Esophagus (tissue), 2 donors: ENCODE measurements around the gene ZNF438. TPM values are rescaled to one million over a fixed set of nuclear protein-coding genes. Genes with fewer than 3 reads are reported as not detected.
"Not testable (repeated sequence)": the region's sequence is repeated elsewhere in the genome, so short reads cannot be mapped to it uniquely, and the experiment has no call there.

Experiments used
- H3K27ac ChIP-seq, 2 donors: one replicate each; pipeline ENCODE4 v1.5.1; 2013; ENCODE audit warnings: low read depth in 2 of 2, mild to moderate bottlenecking in 2 of 2, inconsistent platforms in 1 of 2, low read length in 1 of 2, moderate library complexity in 1 of 2
- H3K27me3 ChIP-seq, 2 donors: one replicate each; pipeline ENCODE4 v1.6.1; 2013; ENCODE audit warnings: low read length in 2 of 2, control low read depth in 1 of 2, mild to moderate bottlenecking in 1 of 2; ENCODE audit not compliant: insufficient read depth in 2 of 2, control insufficient read depth in 1 of 2
- H3K36me3 ChIP-seq, 2 donors: one replicate each; pipeline ENCODE4 v1.6.1; 2013; ENCODE audit warnings: low read length in 1 of 2; ENCODE audit not compliant: control insufficient read depth in 2 of 2, insufficient read depth in 2 of 2
- H3K4me1 ChIP-seq, 2 donors: one replicate each; pipeline ENCODE4 v1.6.1; 2013; ENCODE audit warnings: low read length in 1 of 2; ENCODE audit not compliant: control insufficient read depth in 2 of 2, insufficient read depth in 2 of 2
- H3K4me3 ChIP-seq, 2 donors: one replicate each; pipeline ENCODE4 v1.5.1; 2013; ENCODE audit warnings: low read length in 2 of 2, mild to moderate bottlenecking in 2 of 2, low read depth in 1 of 2, moderate library complexity in 1 of 2
- H3K9me3 ChIP-seq, 2 donors: one replicate each; pipeline ENCODE4 v1.6.1; 2013; ENCODE audit warnings: mild to moderate bottlenecking in 2 of 2, low read depth in 1 of 2, low read length in 1 of 2, moderate library complexity in 1 of 2; ENCODE audit not compliant: control insufficient read depth in 2 of 2, insufficient read depth in 1 of 2
- WGBS, 2 donors: extraction: QIAGEN DNeasy Blood & Tissue Kit; methylation state at CpG; one replicate each; pipeline ENCODE4 v1.1.7; 2013; 5-methylcytosine and 5-hydroxymethylcytosine counted together
- polyA plus RNA-seq, 2 donors: library from polyadenylated mRNA; stranded (reverse); fragments of 200-250 nt; gene quantifications; one replicate each; pipeline ENCODE4 v1.2.3, GENCODE V29; 2013
- donor health status: healthy with polysubstance abuse.
- donor health status: Bipolar disorder and iron deficiency.

Gene ZNF438
- polyA plus RNA-seq, 2 donors = 3.0 to 3.2 TPM

DNA sequence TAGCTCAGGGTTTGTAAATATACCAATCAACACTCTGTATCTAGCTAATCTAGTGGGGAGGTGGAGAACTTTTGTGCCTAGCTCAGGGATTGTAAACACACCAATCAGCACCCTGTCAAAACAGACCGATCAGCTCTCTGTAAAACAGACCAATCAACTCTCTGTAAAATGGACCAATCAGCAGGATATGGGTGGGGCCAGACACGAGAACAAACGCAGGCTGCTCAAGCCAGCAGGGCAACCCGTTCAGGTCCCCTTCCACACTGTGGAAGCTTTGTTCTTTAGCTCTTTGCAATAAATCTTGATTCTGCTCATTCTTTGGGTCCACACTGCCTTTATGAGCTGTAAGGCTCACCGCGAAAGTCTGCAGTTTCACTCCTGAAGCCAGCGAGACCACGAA is 25.0 kb upstream of the ZNF438 start:
- not testable (repeated sequence) for H3K4me1 ChIP-seq, H3K36me3 ChIP-seq, H3K27me3 ChIP-seq, H3K4me3 ChIP-seq, H3K27ac ChIP-seq, H3K9me3 ChIP-seq
- WGBS, 2 donors = 79 to 84% methylated on average over 8 of the region's 8 CpGs

GRCh38 chr10:31055573-31056251 is 24.0 kb upstream of the ZNF438 start:
- Histone ChIP-seq H3K4me3 (no peak overlapping the region), H3K36me3 (no peaks in the 10 kb centered on the region), H3K27me3 (no peaks in the 10 kb centered on the region), H3K27ac (no peak overlapping the region), H3K9me3 (no peaks in the 10 kb centered on the region), H3K4me1 (no peaks in the 10 kb centered on the region)
- 88 to 90% methylated on average over 27 of the region's 27 CpGs for WGBS, 2 donors

DNA sequence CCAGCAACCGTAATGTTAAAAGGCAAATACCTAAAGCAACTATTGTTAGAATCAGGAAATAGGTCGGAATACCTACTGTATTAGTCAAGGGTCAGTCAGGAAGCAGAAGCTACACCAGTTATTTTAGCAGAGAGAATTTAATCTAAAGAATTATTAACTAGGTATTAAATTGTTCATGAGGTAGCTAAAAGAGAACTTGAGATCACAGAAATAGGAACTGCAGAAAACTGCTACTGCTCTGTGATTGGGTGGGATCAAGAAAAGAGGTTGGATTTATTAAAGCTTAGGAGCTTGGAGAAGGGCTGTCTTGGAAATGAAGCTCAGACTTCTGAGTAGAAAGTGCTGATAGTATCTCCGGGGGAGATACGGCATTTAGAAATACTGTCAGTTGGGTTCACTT is 20.0 kb upstream of the ZNF438 start:
- Histone ChIP-seq H3K36me3 (no peaks in the 10 kb centered on the region), H3K27me3 (no peaks in the 10 kb centered on the region), H3K4me3 (no peak overlapping the region), H3K9me3 (no peaks in the 10 kb centered on the region), H3K4me1 (no peaks in the 10 kb centered on the region), H3K27ac (no peak overlapping the region)
- 76 to 77% methylated on average over 4 of the region's 4 CpGs for whole genome bisulfite sequencing, 2 donors

GRCh38 chr10:31042670-31043069 is 11.0 kb upstream of the ZNF438 start:
- H3K4me3 ChIP-seq = no peak overlapping the region
- 74 to 82% methylated on average over 2 of the region's 2 CpGs for WGBS, 2 donors
- no peak overlapping the region for H3K27ac ChIP-seq
- no peaks in the 10 kb centered on the region for H3K27me3 ChIP-seq
- no peaks in the 10 kb centered on the region for H3K4me1 ChIP-seq
- H3K36me3 ChIP-seq = no peaks in the 10 kb centered on the region
- no peaks in the 10 kb centered on the region for H3K9me3 ChIP-seq

- 70 to 80% methylated on average over 3 of the region's 3 CpGs for WGBS, 2 donors
- Histone ChIP-seq H3K27ac (no peak overlapping the region), H3K4me1 (no peaks in the 10 kb centered on the region), H3K9me3 (no peaks in the 10 kb centered on the region), H3K36me3 (no peaks in the 10 kb centered on the region), H3K27me3 (no peaks in the 10 kb centered on the region), H3K4me3 (no peak overlapping the region)
Measured at GRCh38 chr10:31041011-31041410, 9.3 kb upstream of the ZNF438 start.

DNA sequence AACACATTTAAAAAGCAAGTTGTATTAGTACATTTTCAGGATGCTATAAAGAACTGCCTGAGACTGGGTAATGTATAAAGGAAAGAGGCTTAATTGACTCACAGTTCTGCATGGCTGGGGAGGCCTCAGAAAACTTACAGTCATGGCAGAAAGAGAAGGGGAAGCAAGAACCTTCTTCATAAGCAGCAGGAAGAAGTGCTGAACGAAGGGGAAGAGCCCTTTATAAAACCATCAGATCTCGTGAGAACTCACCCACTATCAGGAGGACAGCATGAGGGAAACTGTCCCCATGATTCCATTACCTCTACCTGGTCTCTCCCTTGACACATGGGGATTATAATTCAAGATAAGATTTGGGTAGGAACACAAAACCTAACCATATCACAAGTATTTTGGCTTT is 7.3 kb upstream of the ZNF438 start:
- not testable (repeated sequence) for H3K36me3 ChIP-seq, H3K4me3 ChIP-seq, H3K27me3 ChIP-seq, H3K4me1 ChIP-seq, H3K27ac ChIP-seq, H3K9me3 ChIP-seq
- WGBS, 2 donors = 67 to 78% methylated on average over 2 of the region's 2 CpGs

GRCh38 chr10:31037749-31038148 is 6.1 kb upstream of the ZNF438 start:
- 94 to 95% methylated on average over 3 of the region's 3 CpGs for WGBS, 2 donors
- H3K27me3 ChIP-seq = no peaks in the 10 kb centered on the region
- H3K9me3 ChIP-seq = no peaks in the 10 kb centered on the region
- no peaks in the 10 kb centered on the region for H3K36me3 ChIP-seq
- H3K4me1 ChIP-seq = no peaks in the 10 kb centered on the region
- H3K4me3 ChIP-seq = no peak overlapping the region
- no peak overlapping the region for H3K27ac ChIP-seq

DNA sequence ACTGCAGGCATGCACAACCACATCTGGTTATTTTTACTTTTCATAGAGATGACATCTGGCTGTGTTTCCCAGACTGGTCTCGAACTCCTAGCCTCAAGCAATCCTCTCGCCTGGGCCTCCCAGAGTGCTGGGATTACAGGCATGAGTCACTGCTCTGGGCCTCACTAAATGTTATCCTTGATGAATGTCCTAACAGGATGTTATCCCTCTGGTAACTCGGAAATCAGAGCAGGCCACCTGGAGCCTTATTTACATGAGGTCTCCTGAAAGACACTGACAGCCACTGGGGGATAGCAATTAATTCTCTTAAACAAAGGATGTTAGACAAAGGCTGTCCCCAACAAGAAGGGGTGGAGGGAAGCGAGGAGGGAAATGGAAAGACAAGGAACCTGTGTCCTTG is 4.5 kb upstream of the ZNF438 start:
- no peak overlapping the region for H3K27ac ChIP-seq
- H3K27me3 ChIP-seq = no peaks in the 10 kb centered on the region
- H3K9me3 ChIP-seq = no peaks in the 10 kb centered on the region
- H3K4me3 ChIP-seq = no peak overlapping the region
- H3K4me1 ChIP-seq = no peaks in the 10 kb centered on the region
- 71 to 74% methylated on average over 4 of the region's 4 CpGs for whole genome bisulfite sequencing, 2 donors
- no peaks in the 10 kb centered on the region for H3K36me3 ChIP-seq

GRCh38 chr10:31035266-31035798 is 3.7 kb upstream of the ZNF438 start:
- H3K9me3 ChIP-seq = no peaks in the 10 kb centered on the region
- H3K27me3 ChIP-seq = no peaks in the 10 kb centered on the region
- no peaks in the 10 kb centered on the region for H3K36me3 ChIP-seq
- 93% methylated on average over 1 of the region's 1 CpG for WGBS, 2 donors
- H3K4me3 ChIP-seq = no peak overlapping the region
- H3K4me1 ChIP-seq = no peaks in the 10 kb centered on the region
- H3K27ac ChIP-seq = no peak overlapping the region
